Measurements from ENCODE around the gene ZNF593.

DNA sequence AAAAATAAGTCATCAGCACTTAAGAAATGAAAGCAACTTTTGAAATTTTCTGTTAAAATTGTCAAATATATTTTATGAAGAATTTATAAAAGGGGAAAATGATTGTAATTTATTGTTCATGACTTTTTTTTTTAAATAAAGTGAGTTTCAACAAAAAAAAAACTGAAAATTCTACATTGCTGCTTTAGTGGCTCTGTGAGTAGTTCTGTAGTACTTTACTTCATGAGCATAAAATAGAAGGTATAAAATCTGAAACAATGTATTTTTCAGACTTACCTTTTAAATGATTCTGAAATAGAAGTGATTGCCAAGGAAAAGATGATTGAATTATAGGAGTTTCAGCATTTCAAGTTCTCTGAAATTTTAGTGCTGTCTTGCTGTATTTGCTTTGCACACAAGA, 44.3 kb upstream of the ZNF593 start:
- TF ChIP-seq, protein P1, sequence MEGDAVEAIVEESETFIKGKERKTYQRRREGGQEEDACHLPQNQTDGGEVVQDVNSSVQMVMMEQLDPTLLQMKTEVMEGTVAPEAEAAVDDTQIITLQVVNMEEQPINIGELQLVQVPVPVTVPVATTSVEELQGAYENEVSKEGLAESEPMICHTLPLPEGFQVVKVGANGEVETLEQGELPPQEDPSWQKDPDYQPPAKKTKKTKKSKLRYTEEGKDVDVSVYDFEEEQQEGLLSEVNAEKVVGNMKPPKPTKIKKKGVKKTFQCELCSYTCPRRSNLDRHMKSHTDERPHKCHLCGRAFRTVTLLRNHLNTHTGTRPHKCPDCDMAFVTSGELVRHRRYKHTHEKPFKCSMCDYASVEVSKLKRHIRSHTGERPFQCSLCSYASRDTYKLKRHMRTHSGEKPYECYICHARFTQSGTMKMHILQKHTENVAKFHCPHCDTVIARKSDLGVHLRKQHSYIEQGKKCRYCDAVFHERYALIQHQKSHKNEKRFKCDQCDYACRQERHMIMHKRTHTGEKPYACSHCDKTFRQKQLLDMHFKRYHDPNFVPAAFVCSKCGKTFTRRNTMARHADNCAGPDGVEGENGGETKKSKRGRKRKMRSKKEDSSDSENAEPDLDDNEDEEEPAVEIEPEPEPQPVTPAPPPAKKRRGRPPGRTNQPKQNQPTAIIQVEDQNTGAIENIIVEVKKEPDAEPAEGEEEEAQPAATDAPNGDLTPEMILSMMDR (IDR thresholded peaks at IDR 0.05) = no peak
- TF ChIP-seq POLR2A (IDR thresholded peaks at IDR 0.05) = no peak

Measured in heart left ventricle (tissue), 13 donors.